ENCODE measurements around the gene FOXP1.

FOXP1 gene

DNA sequence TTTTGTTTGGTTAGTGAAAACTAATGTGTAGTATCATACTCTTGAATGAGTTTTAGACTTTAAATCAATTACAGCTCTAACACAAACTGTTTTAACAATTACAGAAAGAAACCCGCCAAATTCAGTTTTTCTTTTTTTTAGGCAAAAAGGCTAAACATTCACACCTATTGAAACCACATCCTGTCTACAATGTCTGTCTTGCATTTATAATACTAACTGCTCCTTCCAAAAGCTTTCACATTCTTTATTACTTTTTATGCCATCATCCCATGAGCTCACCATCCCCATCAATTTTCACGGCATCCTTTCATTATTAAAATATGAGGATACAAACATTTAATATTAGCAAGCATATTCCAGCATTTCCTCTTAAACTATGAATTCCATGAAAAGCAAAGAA lies 593.3 kb downstream of the FOXP1 start:
- no peak overlapping the region for H3K4me3 ChIP-seq (ENCODE audit: insufficient read depth, low read length, poor library complexity, severe bottlenecking)
- H3K27ac ChIP-seq (ENCODE audit: low read depth, low read length): no peak overlapping the region
- H3K79me2 ChIP-seq (ENCODE audit: insufficient read depth, low read length): no peaks in the 10 kb centered on the region
- no peak overlapping the region for H3K4me2 ChIP-seq (ENCODE audit: low read depth, low read length, poor library complexity, severe bottlenecking)
- no peaks in the 10 kb centered on the region; the same call in 1 of the 2 replicates for H3K36me3 ChIP-seq (ENCODE audit: low read length)
- TF ChIP-seq, protein P1, sequence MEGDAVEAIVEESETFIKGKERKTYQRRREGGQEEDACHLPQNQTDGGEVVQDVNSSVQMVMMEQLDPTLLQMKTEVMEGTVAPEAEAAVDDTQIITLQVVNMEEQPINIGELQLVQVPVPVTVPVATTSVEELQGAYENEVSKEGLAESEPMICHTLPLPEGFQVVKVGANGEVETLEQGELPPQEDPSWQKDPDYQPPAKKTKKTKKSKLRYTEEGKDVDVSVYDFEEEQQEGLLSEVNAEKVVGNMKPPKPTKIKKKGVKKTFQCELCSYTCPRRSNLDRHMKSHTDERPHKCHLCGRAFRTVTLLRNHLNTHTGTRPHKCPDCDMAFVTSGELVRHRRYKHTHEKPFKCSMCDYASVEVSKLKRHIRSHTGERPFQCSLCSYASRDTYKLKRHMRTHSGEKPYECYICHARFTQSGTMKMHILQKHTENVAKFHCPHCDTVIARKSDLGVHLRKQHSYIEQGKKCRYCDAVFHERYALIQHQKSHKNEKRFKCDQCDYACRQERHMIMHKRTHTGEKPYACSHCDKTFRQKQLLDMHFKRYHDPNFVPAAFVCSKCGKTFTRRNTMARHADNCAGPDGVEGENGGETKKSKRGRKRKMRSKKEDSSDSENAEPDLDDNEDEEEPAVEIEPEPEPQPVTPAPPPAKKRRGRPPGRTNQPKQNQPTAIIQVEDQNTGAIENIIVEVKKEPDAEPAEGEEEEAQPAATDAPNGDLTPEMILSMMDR (IDR thresholded peaks at IDR 0.05; ENCODE audit: insufficient read depth, low read length, poor library complexity, severe bottlenecking): no peak
- no peak for TF ChIP-seq EZH2phosphoT487 (conservative IDR thresholded peaks at IDR 0.05; ENCODE audit: low read length)
- no peaks in the 10 kb centered on the region for H3K9me2 ChIP-seq (replicated peaks; ENCODE audit: insufficient read depth, low read length)
- no peaks in the 10 kb centered on the region for H3F3A ChIP-seq (ENCODE audit: insufficient read depth)
- no peaks in the 10 kb centered on the region for H3K9me3 ChIP-seq (ENCODE audit: insufficient read depth, low read length)
- H3K9ac ChIP-seq (ENCODE audit: low read length): no peak overlapping the region
- no peak overlapping the region for H2AFZ ChIP-seq (ENCODE audit: low read depth, low read length, severe bottlenecking)
- H4K20me1 ChIP-seq (ENCODE audit: low read depth, low read length): no peaks in the 10 kb centered on the region
- H3K27me3 ChIP-seq (ENCODE audit: low read length): no peaks in the 10 kb centered on the region

DNA sequence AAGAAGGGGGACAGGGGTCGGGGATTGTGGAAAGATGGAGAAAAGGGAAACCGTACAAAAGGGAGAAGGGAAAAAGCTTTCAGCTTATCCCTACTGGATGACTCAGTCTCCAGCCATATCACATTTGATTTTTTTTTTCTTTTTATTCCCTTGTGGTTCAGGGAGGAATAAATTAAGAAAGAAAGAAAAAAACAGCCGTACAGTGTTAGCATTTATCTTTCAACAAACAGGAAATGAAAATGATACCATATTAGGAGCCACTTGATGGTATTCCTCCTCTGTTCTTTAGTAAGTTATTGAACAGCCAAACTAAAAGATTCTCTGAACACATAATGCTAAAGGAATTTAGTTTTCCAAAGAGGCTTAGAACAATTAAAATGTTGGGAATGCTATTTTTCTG lies 594.4 kb downstream of the FOXP1 start:
- TF ChIP-seq, protein P1 (IDR thresholded peaks at IDR 0.05; ENCODE audit: insufficient read depth, low read length, poor library complexity, severe bottlenecking): no peak
- TF ChIP-seq EZH2phosphoT487 (conservative IDR thresholded peaks at IDR 0.05; ENCODE audit: low read length): no peak
- no peak overlapping the region for H3K4me3 ChIP-seq (ENCODE audit: insufficient read depth, low read length, poor library complexity, severe bottlenecking)
- no peaks in the 10 kb centered on the region for H3F3A ChIP-seq (ENCODE audit: insufficient read depth)
- H3K9ac ChIP-seq (ENCODE audit: low read length): no peak overlapping the region
- H4K20me1 ChIP-seq (ENCODE audit: low read depth, low read length): no peaks in the 10 kb centered on the region
- H3K4me2 ChIP-seq (ENCODE audit: low read depth, low read length, poor library complexity, severe bottlenecking): no peak overlapping the region
- H3K27ac ChIP-seq (ENCODE audit: low read depth, low read length): no peak overlapping the region
- H3K27me3 ChIP-seq (ENCODE audit: low read length): no peaks in the 10 kb centered on the region
- H3K9me2 ChIP-seq (replicated peaks; ENCODE audit: insufficient read depth, low read length): no peaks in the 10 kb centered on the region
- H3K36me3 ChIP-seq (ENCODE audit: low read length): no peaks in the 10 kb centered on the region; the same call in 1 of the 2 replicates
- no peaks in the 10 kb centered on the region for H3K79me2 ChIP-seq (ENCODE audit: insufficient read depth, low read length)
- H2AFZ ChIP-seq (ENCODE audit: low read depth, low read length, severe bottlenecking): no peak overlapping the region
- H3K9me3 ChIP-seq (ENCODE audit: insufficient read depth, low read length): no peaks in the 10 kb centered on the region

DNA sequence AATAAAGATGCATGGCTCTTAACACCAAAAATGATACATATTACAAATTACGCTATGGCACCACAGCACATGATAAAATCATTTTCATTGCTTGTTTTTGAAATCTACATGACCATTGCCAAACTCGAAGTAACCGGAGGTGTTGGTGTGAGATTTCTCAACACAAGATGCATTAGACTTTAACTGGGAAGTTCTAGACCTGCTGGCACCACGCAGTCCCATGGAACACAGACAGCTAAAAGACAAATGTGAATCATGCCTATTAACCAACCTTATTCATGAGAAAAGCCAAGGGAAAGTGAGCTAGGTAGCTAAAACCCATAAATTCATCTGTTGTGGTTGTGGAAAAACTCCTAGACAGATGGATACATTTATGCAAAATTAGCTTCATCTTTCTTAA lies 595.4 kb downstream of the FOXP1 start:
- no peak overlapping the region for H3K4me2 ChIP-seq (ENCODE audit: low read depth, low read length, poor library complexity, severe bottlenecking)
- H3F3A ChIP-seq (ENCODE audit: insufficient read depth): no peaks in the 10 kb centered on the region
- H3K36me3 ChIP-seq (ENCODE audit: low read length): no peaks in the 10 kb centered on the region; the same call in 1 of the 2 replicates

More for the DNA sequence above, 595.4 kb downstream of the FOXP1 start:
- Histone ChIP-seq H3K9me3 (ENCODE audit: insufficient read depth, low read length) (no peaks in the 10 kb centered on the region), H3K4me3 (ENCODE audit: insufficient read depth, low read length, poor library complexity, severe bottlenecking) (no peak overlapping the region), H3K79me2 (ENCODE audit: insufficient read depth, low read length) (no peaks in the 10 kb centered on the region), H2AFZ (ENCODE audit: low read depth, low read length, severe bottlenecking) (no peak overlapping the region), H3K9ac (ENCODE audit: low read length) (no peak overlapping the region), H4K20me1 (ENCODE audit: low read depth, low read length) (no peaks in the 10 kb centered on the region), H3K9me2 (replicated peaks; ENCODE audit: insufficient read depth, low read length) (no peaks in the 10 kb centered on the region), H3K27me3 (ENCODE audit: low read length) (no peaks in the 10 kb centered on the region), H3K27ac (ENCODE audit: low read depth, low read length) (no peak overlapping the region)
- TF ChIP-seq, protein P1 (IDR thresholded peaks at IDR 0.05; ENCODE audit: insufficient read depth, low read length, poor library complexity, severe bottlenecking): no peak
- no peak for TF ChIP-seq EZH2phosphoT487 (conservative IDR thresholded peaks at IDR 0.05; ENCODE audit: low read length)

Measured in SU-DHL-6 (cell line).